HepG2 (cell line): ENCODE results near the gene MAP1LC3A. TPM values are rescaled to one million over a fixed set of nuclear protein-coding genes. Genes with fewer than 3 reads are reported as not detected.

Experiments
- ADNP ChIP-seq: sonication (generic); formaldehyde crosslinking; IDR thresholded peaks from 2 replicates; pipeline ENCODE4 v1.4.0; 2020; ENCODE audit warnings: missing genetic modification reagents
- DR1 ChIP-seq: sonication (generic); formaldehyde crosslinking; IDR thresholded peaks from 2 replicates; pipeline ENCODE4 v1.8.0; 2021; ENCODE audit warnings: mild to moderate bottlenecking, missing genetic modification reagents, inconsistent platforms
- HMGXB3 ChIP-seq: sonication (generic); formaldehyde crosslinking; IDR thresholded peaks from 2 replicates; pipeline ENCODE4 v1.4.0; 2020; ENCODE audit warnings: missing genetic modification reagents, borderline replicate concordance
- TERF1 ChIP-seq: sonication (generic); formaldehyde crosslinking; IDR thresholded peaks from 2 replicates; pipeline ENCODE4 v1.8.0; 2022; ENCODE audit warnings: mild to moderate bottlenecking, missing genetic modification reagents, moderate library complexity
- ZMAT5 ChIP-seq: sonication (generic); formaldehyde crosslinking; IDR thresholded peaks from 2 replicates; pipeline ENCODE4 v1.5.0; 2020; ENCODE audit warnings: mild to moderate bottlenecking, low read depth, missing genetic modification reagents, borderline replicate concordance
- ZNF138 ChIP-seq: sonication (generic); formaldehyde crosslinking; IDR thresholded peaks from 2 replicates; pipeline ENCODE4 v1.5.0; 2020; ENCODE audit warnings: mild to moderate bottlenecking, low read depth, missing genetic modification reagents
- ZNF484 ChIP-seq: sonication (generic); formaldehyde crosslinking; IDR thresholded peaks from 2 replicates; pipeline ENCODE4 v1.5.1; 2020; ENCODE audit warnings: mild to moderate bottlenecking, low read depth, missing genetic modification reagents, borderline replicate concordance
- ZNF576 ChIP-seq: sonication (generic); formaldehyde crosslinking; IDR thresholded peaks from 2 replicates; pipeline ENCODE4 v1.4.0; 2020; ENCODE audit warnings: mild to moderate bottlenecking, missing genetic modification reagents
- ZNF646 ChIP-seq: sonication (generic); formaldehyde crosslinking; IDR thresholded peaks from 2 replicates; pipeline ENCODE4 v1.9.0; 2021; ENCODE audit warnings: mild to moderate bottlenecking, missing genetic modification reagents
- ZNF710 ChIP-seq: sonication (generic); formaldehyde crosslinking; IDR thresholded peaks from 2 replicates; pipeline ENCODE4 v1.5.0; 2020; ENCODE audit warnings: mild to moderate bottlenecking, missing genetic modification reagents, borderline replicate concordance
- ZNF776 ChIP-seq: sonication (generic); formaldehyde crosslinking; IDR thresholded peaks from 2 replicates; pipeline ENCODE4 v1.4.0; 2020; ENCODE audit warnings: mild to moderate bottlenecking, missing genetic modification reagents
- ZNF879 ChIP-seq: sonication (generic); formaldehyde crosslinking; IDR thresholded peaks from 2 replicates; pipeline ENCODE4 v1.8.1; 2023; ENCODE audit warnings: missing genetic modification reagents
- ZSCAN31 ChIP-seq: sonication (generic); formaldehyde crosslinking; IDR thresholded peaks from 2 replicates; pipeline ENCODE4 v1.5.0; 2020; ENCODE audit warnings: low read depth, mild to moderate bottlenecking, missing genetic modification reagents
- polyA plus RNA-seq, 8 experiments: library from polyadenylated mRNA; depleted of rRNA in 3 of 8; stranded (reverse) in 7 of 8; unstranded in 1 of 8; fragments of >200 nt; fragmentation: Illumina TruSeq in 4 of 8; extraction: Trizol in 4 of 8; gene quantifications; 2 replicates each; pipeline versions ENCODE4 v1.2.1 to v1.2.3, GENCODE V29; 2011 to 2016; ENCODE audit warnings: low read depth in 4 of 8, missing spikeins in 1 of 8, mixed read lengths in 1 of 8; ENCODE audit not compliant: insufficient read depth in 1 of 8
- total RNA-seq, 5 experiments: library from RNA; depleted of rRNA; stranded (reverse); fragments of >200 nt; fragmentation: Illumina TruSeq; extraction: Trizol; gene quantifications; 2 replicates each; pipeline ENCODE4 v1.2.3, GENCODE V29; 2016; ENCODE audit warnings: low read depth in 1 of 5

Gene MAP1LC3A
- total and polyA plus RNA-seq, 2 of the 13 experiments (the other 11 are each of a cell fraction or from before 2014, with no cell fraction given) = not detected

- 0 out of 2 replicates have a peak, but pooled peaks have one; percentile 42 for TF ChIP-seq ZNF776 (CRISPR knock-in tag)
- no peak for TF ChIP-seq ZNF484
- TF ChIP-seq ZNF576 (CRISPR knock-in tag) = no peak; the same call in 1 of the 2 replicates
- TF ChIP-seq ZNF710 (CRISPR knock-in tag) = 0 out of 2 replicates have a peak, but pooled peaks have one; percentile 72
- TF ChIP-seq ZNF138 (CRISPR knock-in tag) = no peak
- TF ChIP-seq ZNF879 = no peak
- TF ChIP-seq DR1 (CRISPR knock-in tag) = no peak
- TF ChIP-seq ZNF646 = no peak; the same call in 1 of the 2 replicates
- TF ChIP-seq TERF1 (CRISPR knock-in tag) = no peak
- TF ChIP-seq ZSCAN31 (CRISPR knock-in tag) = no peak
- TF ChIP-seq ZMAT5 (CRISPR knock-in tag) = no peak
- TF ChIP-seq ADNP (CRISPR knock-in tag) = no peak
- TF ChIP-seq HMGXB3 (CRISPR knock-in tag) = peak; percentile 85
Measured at GRCh38 chr20:34525709-34526416, 32.7 kb upstream of the MAP1LC3A start (continued).
